Measurements from ENCODE around the gene C6orf120.

DNA sequence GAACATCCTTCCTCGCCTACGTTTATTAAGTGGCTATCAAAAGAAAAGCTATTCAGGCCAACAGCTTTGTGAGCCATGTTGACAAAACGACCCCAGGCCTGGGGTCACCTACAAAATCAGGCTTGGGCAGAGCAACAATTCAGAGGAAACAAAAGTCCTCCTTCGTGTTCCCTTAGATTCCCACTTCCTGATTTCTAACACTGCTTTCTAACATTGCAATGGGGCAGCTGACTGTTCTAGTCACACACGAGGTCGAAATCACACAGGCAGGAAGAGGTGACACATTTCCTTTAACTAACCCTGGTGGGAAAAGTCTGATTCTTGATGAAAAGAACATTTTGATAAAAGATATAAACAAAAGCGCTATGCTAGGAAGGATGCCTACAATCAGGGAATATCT, 32.0 kb upstream of the C6orf120 start:
- TF ChIP-seq, protein P1, sequence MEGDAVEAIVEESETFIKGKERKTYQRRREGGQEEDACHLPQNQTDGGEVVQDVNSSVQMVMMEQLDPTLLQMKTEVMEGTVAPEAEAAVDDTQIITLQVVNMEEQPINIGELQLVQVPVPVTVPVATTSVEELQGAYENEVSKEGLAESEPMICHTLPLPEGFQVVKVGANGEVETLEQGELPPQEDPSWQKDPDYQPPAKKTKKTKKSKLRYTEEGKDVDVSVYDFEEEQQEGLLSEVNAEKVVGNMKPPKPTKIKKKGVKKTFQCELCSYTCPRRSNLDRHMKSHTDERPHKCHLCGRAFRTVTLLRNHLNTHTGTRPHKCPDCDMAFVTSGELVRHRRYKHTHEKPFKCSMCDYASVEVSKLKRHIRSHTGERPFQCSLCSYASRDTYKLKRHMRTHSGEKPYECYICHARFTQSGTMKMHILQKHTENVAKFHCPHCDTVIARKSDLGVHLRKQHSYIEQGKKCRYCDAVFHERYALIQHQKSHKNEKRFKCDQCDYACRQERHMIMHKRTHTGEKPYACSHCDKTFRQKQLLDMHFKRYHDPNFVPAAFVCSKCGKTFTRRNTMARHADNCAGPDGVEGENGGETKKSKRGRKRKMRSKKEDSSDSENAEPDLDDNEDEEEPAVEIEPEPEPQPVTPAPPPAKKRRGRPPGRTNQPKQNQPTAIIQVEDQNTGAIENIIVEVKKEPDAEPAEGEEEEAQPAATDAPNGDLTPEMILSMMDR (IDR thresholded peaks at IDR 0.05): no peak
- TF ChIP-seq POLR2A (IDR thresholded peaks at IDR 0.05): no peak
